ENCODE results near the gene RFX1. TPM values are rescaled to one million over a fixed set of nuclear protein-coding genes. Genes with fewer than 3 reads are reported as not detected.
"Not testable (repeated sequence)": the region's sequence is repeated elsewhere in the genome, so short reads cannot be mapped to it uniquely, and the experiment has no call there.

The RFX1 gene
- polyA plus RNA-seq, 6 donors from 2014 or later, result 0.27 to 2.3 (median 1.1) TPM

DNA sequence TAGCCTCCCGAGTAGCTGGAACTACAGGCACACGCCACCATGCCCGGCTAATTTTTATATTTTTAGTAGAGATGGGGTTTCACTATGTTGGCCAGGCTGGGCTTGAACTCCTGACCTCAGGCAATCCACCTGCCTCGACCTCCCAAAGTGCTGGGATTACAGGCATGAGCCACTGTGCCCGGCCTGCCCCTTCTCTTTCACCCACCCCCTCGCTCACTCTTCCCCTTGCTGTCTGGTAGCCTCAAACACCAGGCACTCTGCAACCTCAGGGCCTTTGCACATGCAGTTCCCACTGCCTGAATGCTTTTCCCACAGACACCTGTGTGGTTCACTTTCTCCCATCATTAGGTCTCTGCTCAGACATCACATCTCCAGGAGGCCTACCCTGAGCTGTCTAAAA lies 84.0 kb downstream of the RFX1 start:
- not testable (repeated sequence) for H3K4me1 Mint-ChIP-seq; H3K9me3 Mint-ChIP-seq; H3K27me3 Mint-ChIP-seq; H3K4me3 Mint-ChIP-seq; DNase-seq; ATAC-seq (ENCODE audit: low read depth in 2 of 2)
- peaks cover 12 to 26% of the 10 kb centered on the region in 2 donors for H3K36me3 Mint-ChIP-seq
- H3K27ac Mint-ChIP-seq, result peak overlapping the region in 1 of 6 donors; percentile 48

DNA sequence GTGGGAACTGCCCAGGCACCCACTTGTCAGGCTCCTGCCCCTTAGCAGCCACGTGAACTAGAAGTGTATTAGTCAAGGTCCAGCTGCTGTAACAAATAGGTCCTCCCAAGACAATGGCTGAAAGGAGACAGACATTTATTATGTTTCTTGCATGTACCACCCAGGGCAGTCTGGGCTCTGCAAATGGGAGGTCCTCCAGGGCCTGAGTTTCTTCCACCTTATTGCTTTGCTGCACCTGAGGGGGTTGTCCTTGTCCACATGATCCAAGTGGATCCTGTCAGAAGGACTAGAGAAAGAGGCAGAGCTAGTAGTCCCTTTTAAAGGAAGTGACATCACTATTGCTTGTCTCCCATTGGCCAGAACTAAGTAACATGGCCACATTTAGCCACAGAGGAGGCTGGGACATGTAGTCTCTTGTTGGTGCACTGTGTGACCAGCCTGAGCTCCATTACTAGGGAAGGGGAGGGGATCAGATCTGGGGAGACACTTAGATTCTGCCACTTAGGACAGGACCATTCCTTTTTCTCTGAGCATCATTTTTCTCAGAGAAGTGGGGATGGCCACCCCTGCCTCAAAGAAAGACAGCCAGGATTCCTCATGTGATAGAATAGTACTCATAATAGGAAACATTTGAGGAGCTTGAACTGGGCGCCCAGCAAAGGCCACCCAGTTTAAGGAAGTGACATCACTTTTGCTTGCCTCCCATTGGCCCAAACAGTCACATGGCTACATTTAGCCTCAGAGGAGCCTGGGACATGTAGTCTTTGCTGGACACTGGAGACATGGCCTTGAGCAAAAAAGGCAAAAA lies 85.0 kb downstream of the RFX1 start:
- ATAC-seq (ENCODE audit: low read depth in 2 of 2), result peak; percentile 74 to 77
- H3K27me3 Mint-ChIP-seq, result no peaks in the 10 kb centered on the region
- peak overlapping the region in 1 of 6 donors; percentile 54 for H3K27ac Mint-ChIP-seq
- peaks cover 0 to 8% (median 5%) of the 10 kb centered on the region in 3 donors for H3K4me1 Mint-ChIP-seq
- no peak for DNase-seq
- H3K36me3 Mint-ChIP-seq, result peaks cover 12 to 26% of the 10 kb centered on the region in 2 donors
- H3K9me3 Mint-ChIP-seq, result peaks cover 0 to 5% (median 0%) of the 10 kb centered on the region in 7 donors
- H3K4me3 Mint-ChIP-seq, result no peak overlapping the region

DNA sequence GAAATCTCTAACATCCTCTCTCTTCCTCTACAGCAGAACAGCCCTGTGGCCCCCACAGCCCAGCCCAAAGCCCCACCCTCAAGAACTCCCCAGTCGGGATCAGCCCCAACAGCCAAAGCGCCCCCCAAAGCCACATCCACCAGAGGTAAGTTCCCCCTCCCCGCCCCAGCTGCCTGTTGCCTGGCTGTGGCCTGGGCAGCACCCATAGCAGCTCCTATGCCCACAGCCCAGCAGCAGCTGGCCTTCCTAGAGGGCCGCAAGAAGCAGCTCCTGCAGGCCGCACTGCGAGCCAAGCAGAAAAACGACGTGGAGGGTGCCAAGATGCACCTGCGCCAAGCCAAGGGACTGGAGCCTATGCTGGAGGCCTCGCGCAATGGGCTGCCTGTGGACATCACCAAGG lies 85.6 kb downstream of the RFX1 start:
- no peak overlapping the region for H3K4me3 Mint-ChIP-seq
- peak overlapping the region in 1 of 6 donors; percentile 56 for H3K27ac Mint-ChIP-seq
- DNase-seq (no peak), ATAC-seq (ENCODE audit: low read depth in 2 of 2) (no peak)
- peaks cover 0 to 5% (median 0%) of the 10 kb centered on the region in 7 donors for H3K9me3 Mint-ChIP-seq
- H3K27me3 Mint-ChIP-seq, result no peaks in the 10 kb centered on the region
- H3K36me3 Mint-ChIP-seq, result peaks cover 12 to 26% of the 10 kb centered on the region in 2 donors
- H3K4me1 Mint-ChIP-seq, result peaks cover 0 to 8% (median 5%) of the 10 kb centered on the region in 3 donors

DNA sequence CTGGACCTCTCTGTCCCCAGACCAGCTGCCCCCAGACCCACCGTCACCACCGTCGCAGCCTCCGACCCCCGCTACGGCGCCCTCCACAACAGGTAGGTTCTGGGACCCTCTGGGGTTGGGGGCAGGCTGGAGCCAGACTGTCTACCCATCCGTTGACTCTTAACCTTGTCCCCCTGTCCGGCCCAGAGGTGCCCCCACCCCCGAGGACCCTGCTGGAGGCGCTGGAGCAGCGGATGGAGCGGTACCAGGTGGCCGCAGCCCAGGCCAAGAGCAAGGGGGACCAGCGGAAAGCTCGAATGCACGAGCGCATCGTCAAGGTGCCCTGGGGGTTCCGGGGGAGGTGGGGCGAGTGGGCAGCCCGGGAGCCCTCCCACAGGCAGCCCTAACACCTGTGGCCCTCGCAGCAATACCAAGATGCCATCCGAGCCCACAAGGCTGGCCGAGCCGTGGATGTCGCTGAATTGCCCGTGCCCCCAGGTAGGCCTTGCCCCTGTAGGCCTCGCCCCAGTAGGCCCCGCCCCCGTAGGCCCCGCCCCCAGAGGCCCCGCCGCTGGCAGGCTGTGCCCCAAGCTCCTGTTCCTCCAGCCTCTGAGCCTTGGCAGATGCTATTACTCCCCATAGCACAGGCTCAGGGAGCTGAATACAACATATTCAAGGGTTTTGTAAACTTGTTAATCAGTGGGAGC lies 87.3 kb downstream of the RFX1 start:
- Mint-ChIP-seq H3K4me1 (peaks cover 0 to 8% (median 5%) of the 10 kb centered on the region in 3 donors), H3K4me3 (no peak overlapping the region), H3K9me3 (peaks cover 0 to 5% (median 0%) of the 10 kb centered on the region in 7 donors), H3K36me3 (peaks cover 7 to 18% of the 10 kb centered on the region in 2 donors), H3K27ac (no peak overlapping the region), H3K27me3 (no peaks in the 10 kb centered on the region)
- DNase-seq (no peak), ATAC-seq (ENCODE audit: low read depth in 2 of 2) (no peak)

DNA sequence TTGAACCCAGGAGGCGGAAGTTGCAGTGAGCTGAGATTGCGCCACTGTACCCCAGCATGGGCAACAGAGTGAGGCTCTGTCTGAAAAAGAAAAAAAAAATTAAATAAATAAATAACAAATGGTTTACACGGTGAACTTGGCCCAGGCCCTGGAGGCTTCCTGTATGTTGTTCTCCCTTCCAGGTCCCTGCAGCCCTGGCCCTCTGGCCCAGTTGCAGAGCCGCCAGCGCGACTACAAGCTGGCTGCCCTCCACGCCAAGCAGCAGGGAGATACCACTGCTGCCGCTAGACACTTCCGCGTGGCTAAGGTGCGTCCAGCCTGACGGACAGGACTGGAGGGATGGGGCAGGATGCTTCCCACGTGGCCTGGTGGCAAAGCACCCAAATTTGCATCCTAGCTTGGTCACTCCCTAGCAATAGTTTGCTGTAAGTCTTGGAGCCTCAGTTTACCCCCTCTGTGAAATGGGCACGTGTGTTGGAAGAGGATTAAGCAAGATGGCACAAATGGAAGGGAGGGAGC lies 88.2 kb downstream of the RFX1 start:
- Mint-ChIP-seq H3K4me1 (peaks cover 0 to 8% (median 5%) of the 10 kb centered on the region in 3 donors), H3K27ac (peak overlapping the region in 1 of 6 donors; percentile 70), H3K9me3 (peaks cover 0 to 5% (median 0%) of the 10 kb centered on the region in 7 donors), H3K27me3 (no peaks in the 10 kb centered on the region), H3K4me3 (no peak overlapping the region), H3K36me3 (peaks cover 7 to 18% of the 10 kb centered on the region in 2 donors)
- no peak for ATAC-seq (ENCODE audit: low read depth in 2 of 2)
- DNase-seq, result no peak

DNA sequence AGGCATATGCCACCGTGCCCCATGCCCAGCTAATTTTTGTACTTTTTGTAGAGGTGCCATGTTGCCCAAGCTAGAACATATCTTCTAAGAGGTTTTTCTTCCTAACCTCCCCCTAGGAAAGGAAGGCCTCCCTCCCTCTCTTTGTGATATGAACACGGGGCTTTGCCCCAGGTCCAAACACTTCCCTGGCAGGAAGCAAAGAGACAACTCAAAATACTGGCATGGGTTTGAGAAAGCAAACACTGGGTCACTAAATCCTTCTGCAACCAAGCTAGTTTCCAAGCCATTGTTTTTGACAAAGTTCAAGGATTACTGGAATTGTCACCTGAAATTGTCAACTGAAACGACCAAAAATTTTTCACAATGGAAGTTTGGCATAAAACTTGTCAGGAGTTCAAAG lies 91.3 kb downstream of the RFX1 start:
- H3K27ac Mint-ChIP-seq, result no peak overlapping the region
- no peaks in the 10 kb centered on the region for H3K27me3 Mint-ChIP-seq
- no peaks in the 10 kb centered on the region for H3K4me1 Mint-ChIP-seq
- DNase-seq (no peak), ATAC-seq (ENCODE audit: low read depth in 2 of 2) (no peak)
- H3K36me3 Mint-ChIP-seq, result no peaks in the 10 kb centered on the region
- H3K9me3 Mint-ChIP-seq, result no peaks in the 10 kb centered on the region
- peak overlapping the region in 1 of 8 donors; percentile 15 for H3K4me3 Mint-ChIP-seq

DNA sequence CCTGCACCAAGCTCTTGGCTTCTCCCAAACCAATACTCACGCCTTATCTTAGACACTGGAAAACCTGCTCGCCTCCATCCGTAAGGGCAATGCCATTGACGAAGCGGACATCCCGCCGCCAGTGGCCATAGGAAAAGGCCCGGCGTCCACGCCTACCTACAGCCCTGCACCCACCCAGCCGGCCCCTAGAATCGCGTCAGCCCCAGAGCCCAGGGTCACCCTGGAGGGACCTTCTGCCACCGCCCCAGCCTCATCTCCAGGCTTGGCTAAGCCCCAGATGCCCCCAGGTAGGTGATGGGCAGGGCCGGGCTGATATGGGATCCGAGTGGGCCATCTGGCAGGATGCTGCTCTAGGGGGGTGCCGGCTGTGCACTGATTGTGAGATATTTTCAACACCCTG lies 92.8 kb downstream of the RFX1 start:
- ATAC-seq (ENCODE audit: low read depth in 2 of 2) (no peak), DNase-seq (no peak)
- Mint-ChIP-seq H3K27me3 (no peaks in the 10 kb centered on the region), H3K4me1 (no peaks in the 10 kb centered on the region), H3K4me3 (no peak overlapping the region), H3K27ac (no peak overlapping the region), H3K9me3 (no peaks in the 10 kb centered on the region), H3K36me3 (no peaks in the 10 kb centered on the region)

Other genes with a start within 250 kb of the RFX1 start
- gene MRI1, start 241.8 kb downstream of the RFX1 start, polyA plus RNA-seq (ENCODE audit: low read depth in 6 of 6), result 10 to 100 TPM in 1 of 6 donors, 1 to 10 TPM in 5; 4.7 to 18.3 (median 8.2) TPM
- 100 to 1,000 TPM; 152 to 189 (median 170) TPM for gene C19orf53, start 231.9 kb downstream of the RFX1 start, polyA plus RNA-seq (ENCODE audit: low read depth in 6 of 6)
- gene ZSWIM4, start 210.9 kb downstream of the RFX1 start, polyA plus RNA-seq (ENCODE audit: low read depth in 6 of 6), result 1 to 10 TPM in 1 of 6 donors, under 1 TPM in 4, not detected in 1; 0.65 to 2.2 (median 0.89) TPM
- not detected for gene NANOS3, start 129.2 kb downstream of the RFX1 start, polyA plus RNA-seq (ENCODE audit: low read depth in 6 of 6)
- under 1 TPM in 2 of 6 donors, not detected in 4; 0.47 to 0.51 TPM for gene BRME1, start 100.2 kb downstream of the RFX1 start, polyA plus RNA-seq (ENCODE audit: low read depth in 6 of 6)
- gene CC2D1A, start 100.1 kb downstream of the RFX1 start, polyA plus RNA-seq (ENCODE audit: low read depth in 6 of 6), result 10 to 100 TPM in 2 of 6 donors, 1 to 10 TPM in 4; 2.9 to 13.9 (median 4.3) TPM
- not detected for gene PODNL1, start 67.9 kb downstream of the RFX1 start, polyA plus RNA-seq (ENCODE audit: low read depth in 6 of 6)
- gene DCAF15, start 53.8 kb downstream of the RFX1 start, polyA plus RNA-seq (ENCODE audit: low read depth in 6 of 6), result 1 to 10 TPM; 3.3 to 8.5 (median 5.4) TPM
- not detected for gene RLN3, start 21.8 kb upstream of the RFX1 start, polyA plus RNA-seq (ENCODE audit: low read depth in 6 of 6)
- 10 to 100 TPM; 38.5 to 55.6 (median 48.2) TPM for gene IL27RA, start 25.4 kb upstream of the RFX1 start, polyA plus RNA-seq (ENCODE audit: low read depth in 6 of 6)
- not detected for gene PALM3, start 55.8 kb upstream of the RFX1 start, polyA plus RNA-seq (ENCODE audit: low read depth in 6 of 6)
- gene MISP3, start 66.5 kb upstream of the RFX1 start, polyA plus RNA-seq (ENCODE audit: low read depth in 6 of 6), result under 1 TPM in 3 of 6 donors, not detected in 3; 0.16 to 0.53 (median 0.20) TPM
- gene C19orf67, start 79.5 kb upstream of the RFX1 start, polyA plus RNA-seq (ENCODE audit: low read depth in 6 of 6), result not detected
- 1 to 10 TPM in 5 of 6 donors, under 1 TPM in 1; 0.52 to 2.1 (median 1.2) TPM for gene SAMD1, start 84.4 kb upstream of the RFX1 start, polyA plus RNA-seq (ENCODE audit: low read depth in 6 of 6)
- gene PRKACA, start 111.4 kb upstream of the RFX1 start, polyA plus RNA-seq (ENCODE audit: low read depth in 6 of 6), result 1 to 10 TPM in 3 of 6 donors, under 1 TPM in 2, not detected in 1; 0.60 to 3.1 (median 1.2) TPM
- gene ASF1B, start 130.3 kb upstream of the RFX1 start, polyA plus RNA-seq (ENCODE audit: low read depth in 6 of 6), result 1 to 10 TPM; 1.8 to 4.1 (median 2.5) TPM
- not detected for gene ADGRL1, start 199.8 kb upstream of the RFX1 start, polyA plus RNA-seq (ENCODE audit: low read depth in 6 of 6)